Retinal pigment epithelial cell (primary cell): ENCODE data around the gene HLA-A.

Source experiments
- DNase-seq: peaks from one replicate; pipeline ENCODE4 v3.0.0-alpha.2; 2010; ENCODE audit warnings: low read depth
- H3K4me3 ChIP-seq: 2 replicates; pipeline ENCODE4 v1.5.1; 2011; ENCODE audit warnings: mild to moderate bottlenecking, low read length, control low read depth, moderate library complexity
- CTCF ChIP-seq: conservative IDR thresholded peaks from 2 replicates; pipeline ENCODE4 v1.5.1; 2011; ENCODE audit warnings: low read depth, low read length, control low read depth, inconsistent platforms

HLA-A gene

GRCh38 chr6:29909985-29910384, 32.3 kb upstream of the HLA-A start:
- H3K4me3 ChIP-seq = no peak overlapping the region
- DNase-seq = no peak
- TF ChIP-seq CTCF = no peak

- no peak for TF ChIP-seq CTCF
- H3K4me3 ChIP-seq = no peak overlapping the region
- DNase-seq = no peak
Measured at GRCh38 chr6:29912840-29913239, 29.5 kb upstream of the HLA-A start.

- no peak for DNase-seq
- TF ChIP-seq CTCF = no peak
- H3K4me3 ChIP-seq = no peak overlapping the region
Measured at GRCh38 chr6:29916741-29917140, 25.6 kb upstream of the HLA-A start.

GRCh38 chr6:29917857-29918256, 24.5 kb upstream of the HLA-A start:
- TF ChIP-seq CTCF = no peak
- no peak overlapping the region for H3K4me3 ChIP-seq
- no peak for DNase-seq

- TF ChIP-seq CTCF = no peak
- H3K4me3 ChIP-seq = no peak overlapping the region
- DNase-seq = no peak
Measured at GRCh38 chr6:29919506-29920445, 22.6 kb upstream of the HLA-A start.

- TF ChIP-seq CTCF = no peak
- DNase-seq = no peak
- H3K4me3 ChIP-seq = no peak overlapping the region
Measured at GRCh38 chr6:29924287-29924686, 18.0 kb upstream of the HLA-A start.

- no peak for TF ChIP-seq CTCF
- H3K4me3 ChIP-seq = no peak overlapping the region
- DNase-seq = no peak
Measured at GRCh38 chr6:29924731-29925130, 17.6 kb upstream of the HLA-A start.
